Measurements from ENCODE around the gene TNS3. TPM values are rescaled to one million over a fixed set of nuclear protein-coding genes. Genes with fewer than 3 reads are reported as not detected.
A peak's percentile ranks its signal among the peaks of the same experiment; 100 is the strongest.

The TNS3 gene
- total and polyA plus RNA-seq, 2 of the 13 experiments (the other 11 are each of a cell fraction or from before 2014, with no cell fraction given): 52.9 to 55.7 TPM

DNA sequence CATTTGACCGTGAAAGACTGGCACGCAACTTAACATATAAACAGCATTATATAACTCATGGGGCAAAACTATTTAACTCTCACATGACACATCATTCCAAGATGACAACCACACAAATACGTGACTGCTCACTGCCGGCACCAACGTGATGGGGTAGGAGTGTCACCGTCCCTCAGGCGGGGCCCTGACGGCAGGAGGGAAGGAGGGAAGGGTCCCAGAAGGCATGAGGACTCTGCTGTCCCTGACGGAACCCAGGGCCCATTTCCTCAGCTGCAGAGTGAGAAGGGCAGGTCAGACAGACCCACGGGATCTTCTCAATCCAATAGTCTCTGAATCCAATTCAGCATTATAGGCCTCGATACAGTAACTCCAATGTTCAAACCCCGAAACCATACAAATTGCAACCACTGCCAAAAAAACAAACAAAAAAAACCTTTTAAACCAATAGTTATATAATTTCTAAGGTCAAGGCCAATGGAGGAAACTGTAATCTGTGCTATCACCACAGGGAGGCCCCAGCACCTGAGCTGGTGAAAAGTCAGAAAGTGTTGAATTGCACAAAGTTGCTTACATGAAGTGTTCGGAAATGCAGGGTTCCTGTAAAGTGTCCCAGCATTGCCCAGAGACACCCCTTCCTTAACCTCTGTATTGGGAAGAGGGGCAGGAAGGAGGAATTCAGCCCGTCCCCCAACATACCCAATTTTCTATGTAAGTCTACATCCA, 137.4 kb downstream of the TNS3 start (continued):
- TF ChIP-seq, protein P1, sequence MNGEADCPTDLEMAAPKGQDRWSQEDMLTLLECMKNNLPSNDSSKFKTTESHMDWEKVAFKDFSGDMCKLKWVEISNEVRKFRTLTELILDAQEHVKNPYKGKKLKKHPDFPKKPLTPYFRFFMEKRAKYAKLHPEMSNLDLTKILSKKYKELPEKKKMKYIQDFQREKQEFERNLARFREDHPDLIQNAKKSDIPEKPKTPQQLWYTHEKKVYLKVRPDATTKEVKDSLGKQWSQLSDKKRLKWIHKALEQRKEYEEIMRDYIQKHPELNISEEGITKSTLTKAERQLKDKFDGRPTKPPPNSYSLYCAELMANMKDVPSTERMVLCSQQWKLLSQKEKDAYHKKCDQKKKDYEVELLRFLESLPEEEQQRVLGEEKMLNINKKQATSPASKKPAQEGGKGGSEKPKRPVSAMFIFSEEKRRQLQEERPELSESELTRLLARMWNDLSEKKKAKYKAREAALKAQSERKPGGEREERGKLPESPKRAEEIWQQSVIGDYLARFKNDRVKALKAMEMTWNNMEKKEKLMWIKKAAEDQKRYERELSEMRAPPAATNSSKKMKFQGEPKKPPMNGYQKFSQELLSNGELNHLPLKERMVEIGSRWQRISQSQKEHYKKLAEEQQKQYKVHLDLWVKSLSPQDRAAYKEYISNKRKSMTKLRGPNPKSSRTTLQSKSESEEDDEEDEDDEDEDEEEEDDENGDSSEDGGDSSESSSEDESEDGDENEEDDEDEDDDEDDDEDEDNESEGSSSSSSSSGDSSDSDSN (CRISPR knock-in tag; IDR thresholded peaks at IDR 0.05): no peak
- TF ChIP-seq ZNF224 (CRISPR knock-in tag; IDR thresholded peaks at IDR 0.05) (no peak), KLF13 (CRISPR knock-in tag; IDR thresholded peaks at IDR 0.05) (no peak), ZNF333 (CRISPR knock-in tag; IDR thresholded peaks at IDR 0.05; ENCODE audit: borderline replicate concordance) (no peak), FOXA3 (CRISPR knock-in tag; IDR thresholded peaks at IDR 0.05) (peak; percentile 45), RXRA (CRISPR knock-in tag; IDR thresholded peaks at IDR 0.05) (peak; percentile 21; the same call in 1 of the 2 replicates), EP300 (IDR thresholded peaks at IDR 0.05; ENCODE audit: low read depth in 2 of 2, low read length in 2 of 2) (0 out of 4 replicates have a peak, but pooled peaks of 1 of the 2 experiments have one; percentile 12), EP300 (CRISPR knock-in tag; IDR thresholded peaks at IDR 0.05; ENCODE audit: borderline replicate concordance) (no peak), MAFK (conservative IDR thresholded peaks at IDR 0.05 in 1 of 2, IDR thresholded peaks at IDR 0.05 in 1 of 2; ENCODE audit: low read length in 2 of 2) (peak; percentile 13 to 24; a peak in 2 of 4 replicates), KDM2A (CRISPR knock-in tag; IDR thresholded peaks at IDR 0.05; ENCODE audit: borderline replicate concordance, low read depth) (no peak), IRF2 (CRISPR knock-in tag; IDR thresholded peaks at IDR 0.05) (no peak), ZNF263 (CRISPR knock-in tag; IDR thresholded peaks at IDR 0.05) (no peak), ZNF33A (CRISPR knock-in tag; IDR thresholded peaks at IDR 0.05; ENCODE audit: borderline replicate concordance) (peak; percentile 74; the same call in 1 of the 2 replicates), BHLHE40 (IDR thresholded peaks at IDR 0.05; ENCODE audit: low read length) (no peak), CBFB (CRISPR knock-in tag; IDR thresholded peaks at IDR 0.05) (no peak), ZMAT3 (CRISPR knock-in tag; conservative IDR thresholded peaks at IDR 0.05) (no peak), ZNF207 (IDR thresholded peaks at IDR 0.05; ENCODE audit: borderline replicate concordance) (no peak)
- TF ChIP-seq, protein P2, sequence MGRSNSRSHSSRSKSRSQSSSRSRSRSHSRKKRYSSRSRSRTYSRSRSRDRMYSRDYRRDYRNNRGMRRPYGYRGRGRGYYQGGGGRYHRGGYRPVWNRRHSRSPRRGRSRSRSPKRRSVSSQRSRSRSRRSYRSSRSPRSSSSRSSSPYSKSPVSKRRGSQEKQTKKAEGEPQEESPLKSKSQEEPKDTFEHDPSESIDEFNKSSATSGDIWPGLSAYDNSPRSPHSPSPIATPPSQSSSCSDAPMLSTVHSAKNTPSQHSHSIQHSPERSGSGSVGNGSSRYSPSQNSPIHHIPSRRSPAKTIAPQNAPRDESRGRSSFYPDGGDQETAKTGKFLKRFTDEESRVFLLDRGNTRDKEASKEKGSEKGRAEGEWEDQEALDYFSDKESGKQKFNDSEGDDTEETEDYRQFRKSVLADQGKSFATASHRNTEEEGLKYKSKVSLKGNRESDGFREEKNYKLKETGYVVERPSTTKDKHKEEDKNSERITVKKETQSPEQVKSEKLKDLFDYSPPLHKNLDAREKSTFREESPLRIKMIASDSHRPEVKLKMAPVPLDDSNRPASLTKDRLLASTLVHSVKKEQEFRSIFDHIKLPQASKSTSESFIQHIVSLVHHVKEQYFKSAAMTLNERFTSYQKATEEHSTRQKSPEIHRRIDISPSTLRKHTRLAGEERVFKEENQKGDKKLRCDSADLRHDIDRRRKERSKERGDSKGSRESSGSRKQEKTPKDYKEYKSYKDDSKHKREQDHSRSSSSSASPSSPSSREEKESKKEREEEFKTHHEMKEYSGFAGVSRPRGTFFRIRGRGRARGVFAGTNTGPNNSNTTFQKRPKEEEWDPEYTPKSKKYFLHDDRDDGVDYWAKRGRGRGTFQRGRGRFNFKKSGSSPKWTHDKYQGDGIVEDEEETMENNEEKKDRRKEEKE (IDR thresholded peaks at IDR 0.05): no peak
- TF ChIP-seq, protein P3, sequence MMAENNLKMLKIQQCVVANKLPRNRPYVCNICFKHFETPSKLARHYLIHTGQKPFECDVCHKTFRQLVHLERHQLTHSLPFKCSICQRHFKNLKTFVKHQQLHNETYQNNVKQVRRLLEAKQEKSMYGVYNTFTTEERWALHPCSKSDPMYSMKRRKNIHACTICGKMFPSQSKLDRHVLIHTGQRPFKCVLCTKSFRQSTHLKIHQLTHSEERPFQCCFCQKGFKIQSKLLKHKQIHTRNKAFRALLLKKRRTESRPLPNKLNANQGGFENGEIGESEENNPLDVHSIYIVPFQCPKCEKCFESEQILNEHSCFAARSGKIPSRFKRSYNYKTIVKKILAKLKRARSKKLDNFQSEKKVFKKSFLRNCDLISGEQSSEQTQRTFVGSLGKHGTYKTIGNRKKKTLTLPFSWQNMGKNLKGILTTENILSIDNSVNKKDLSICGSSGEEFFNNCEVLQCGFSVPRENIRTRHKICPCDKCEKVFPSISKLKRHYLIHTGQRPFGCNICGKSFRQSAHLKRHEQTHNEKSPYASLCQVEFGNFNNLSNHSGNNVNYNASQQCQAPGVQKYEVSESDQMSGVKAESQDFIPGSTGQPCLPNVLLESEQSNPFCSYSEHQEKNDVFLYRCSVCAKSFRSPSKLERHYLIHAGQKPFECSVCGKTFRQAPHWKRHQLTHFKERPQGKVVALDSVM (CRISPR knock-in tag; IDR thresholded peaks at IDR 0.05): no peak
- TF ChIP-seq, protein P4, sequence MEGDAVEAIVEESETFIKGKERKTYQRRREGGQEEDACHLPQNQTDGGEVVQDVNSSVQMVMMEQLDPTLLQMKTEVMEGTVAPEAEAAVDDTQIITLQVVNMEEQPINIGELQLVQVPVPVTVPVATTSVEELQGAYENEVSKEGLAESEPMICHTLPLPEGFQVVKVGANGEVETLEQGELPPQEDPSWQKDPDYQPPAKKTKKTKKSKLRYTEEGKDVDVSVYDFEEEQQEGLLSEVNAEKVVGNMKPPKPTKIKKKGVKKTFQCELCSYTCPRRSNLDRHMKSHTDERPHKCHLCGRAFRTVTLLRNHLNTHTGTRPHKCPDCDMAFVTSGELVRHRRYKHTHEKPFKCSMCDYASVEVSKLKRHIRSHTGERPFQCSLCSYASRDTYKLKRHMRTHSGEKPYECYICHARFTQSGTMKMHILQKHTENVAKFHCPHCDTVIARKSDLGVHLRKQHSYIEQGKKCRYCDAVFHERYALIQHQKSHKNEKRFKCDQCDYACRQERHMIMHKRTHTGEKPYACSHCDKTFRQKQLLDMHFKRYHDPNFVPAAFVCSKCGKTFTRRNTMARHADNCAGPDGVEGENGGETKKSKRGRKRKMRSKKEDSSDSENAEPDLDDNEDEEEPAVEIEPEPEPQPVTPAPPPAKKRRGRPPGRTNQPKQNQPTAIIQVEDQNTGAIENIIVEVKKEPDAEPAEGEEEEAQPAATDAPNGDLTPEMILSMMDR (CRISPR knock-in tag; IDR thresholded peaks at IDR 0.05): peak; percentile 56
- TF ChIP-seq, protein P5, sequence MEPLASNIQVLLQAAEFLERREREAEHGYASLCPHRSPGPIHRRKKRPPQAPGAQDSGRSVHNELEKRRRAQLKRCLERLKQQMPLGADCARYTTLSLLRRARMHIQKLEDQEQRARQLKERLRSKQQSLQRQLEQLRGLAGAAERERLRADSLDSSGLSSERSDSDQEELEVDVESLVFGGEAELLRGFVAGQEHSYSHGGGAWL (CRISPR knock-in tag; IDR thresholded peaks at IDR 0.05): no peak

All from HepG2 (cell line).